Osteoblast (primary cell): ENCODE measurements around the gene IDS. TPM values are rescaled to one million over a fixed set of nuclear protein-coding genes. Genes with fewer than 3 reads are reported as not detected.
A peak's percentile ranks its signal among the peaks of the same experiment; 100 is the strongest.

Experiments used
- DNase-seq: peaks from one replicate; pipeline ENCODE4 v3.0.0; 2011; ENCODE audit warnings: low spot score, mixed read lengths; ENCODE audit not compliant: insufficient read length; ENCODE audit errors: missing footprints
- H2AFZ ChIP-seq: 2 replicates; pipeline ENCODE4 v1.6.0; 2011; ENCODE audit warnings: mild to moderate bottlenecking, low read length
- H3K27ac ChIP-seq: 2 replicates; pipeline ENCODE4 v1.5.1; 2011; ENCODE audit warnings: mild to moderate bottlenecking, low read depth, low read length, moderate library complexity
- H3K27me3 ChIP-seq: 2 replicates; pipeline ENCODE4 v1.6.0; 2012; ENCODE audit warnings: mild to moderate bottlenecking, control low read depth, inconsistent platforms, low read length, moderate library complexity; ENCODE audit not compliant: insufficient read depth
- H3K36me3 ChIP-seq: 2 replicates; pipeline ENCODE4 v1.5.1; 2011; ENCODE audit warnings: mild to moderate bottlenecking, low read length, control low read depth, moderate library complexity; ENCODE audit not compliant: insufficient read depth
- H3K4me1 ChIP-seq: 2 replicates; pipeline ENCODE4 v1.5.1; 2011; ENCODE audit warnings: mild to moderate bottlenecking, low read length, control low read depth, moderate library complexity; ENCODE audit not compliant: insufficient read depth
- H3K4me2 ChIP-seq: 2 replicates; pipeline ENCODE4 v1.6.0; 2011; ENCODE audit warnings: mild to moderate bottlenecking, low read length; ENCODE audit not compliant: insufficient read depth
- H3K4me3 ChIP-seq: fragments of 200-600 bp; sonication (generic); 3 replicates; pipeline ENCODE4 v1.5.1; 2012; ENCODE audit warnings: mild to moderate bottlenecking, low read length, inconsistent platforms; ENCODE audit not compliant: insufficient read depth
- H3K79me2 ChIP-seq: 2 replicates; pipeline ENCODE4 v1.6.0; 2012; ENCODE audit warnings: mild to moderate bottlenecking, low read length, control low read depth, inconsistent platforms; ENCODE audit not compliant: insufficient read depth
- H3K9me3 ChIP-seq: 2 replicates; pipeline ENCODE4 v1.5.1; 2011; ENCODE audit warnings: low read depth, low read length, control low read depth
- H4K20me1 ChIP-seq: 2 replicates; pipeline ENCODE4 v1.6.0; 2012; ENCODE audit warnings: mild to moderate bottlenecking, low read length, control low read depth; ENCODE audit not compliant: insufficient read depth
- total RNA-seq: library from RNA; depleted of rRNA; stranded (reverse); fragments of >200 nt; gene quantifications from 2 replicates; pipeline ENCODE4 v1.2.3, GENCODE V29; 2012
- TF ChIP-seq, protein P1 (sequence below): IDR thresholded peaks from 2 replicates; pipeline ENCODE4 v1.5.1; 2011; ENCODE audit warnings: mild to moderate bottlenecking, low read depth, low read length, moderate library complexity; ENCODE audit errors: extremely low read depth

Gene IDS
- total RNA-seq, 1 donor: 48.9 TPM

DNA sequence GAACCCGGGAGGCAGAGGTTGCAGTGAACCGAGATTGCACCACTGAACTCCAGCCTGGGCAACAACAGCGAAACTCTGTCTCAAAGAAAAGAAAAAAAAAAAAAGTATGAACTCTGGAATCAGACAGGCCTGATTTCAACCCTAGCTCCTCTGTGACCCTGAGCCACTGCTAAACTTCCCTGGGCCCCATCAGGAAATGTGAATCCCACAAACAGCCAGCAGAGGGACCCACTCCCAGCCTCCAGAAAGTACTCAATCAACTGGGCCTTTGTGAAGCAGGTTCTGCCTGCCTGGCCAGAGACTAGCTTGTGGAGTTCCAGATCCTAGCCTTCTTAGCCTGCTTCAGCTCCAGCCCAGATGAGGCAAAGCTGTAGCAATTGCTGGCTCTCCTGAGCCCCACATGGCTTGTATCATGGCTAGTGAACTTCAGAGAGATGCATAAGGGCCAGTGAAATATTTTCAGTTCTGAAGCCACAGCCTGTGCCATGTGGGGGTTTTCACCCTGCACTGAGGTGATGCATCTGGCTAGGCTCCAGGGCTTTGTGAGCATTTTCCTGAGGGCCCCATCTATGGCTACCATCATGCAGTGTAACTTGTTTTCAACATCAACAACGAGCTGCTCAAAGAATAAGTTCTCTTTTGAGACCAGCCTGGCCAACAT is 7.2 kb upstream of the IDS start:
- no peaks in the 10 kb centered on the region for H3K9me3 ChIP-seq
- H3K4me3 ChIP-seq: no peak overlapping the region
- H3K4me1 ChIP-seq: peaks cover 3% of the 10 kb centered on the region
- no peak overlapping the region for H3K4me2 ChIP-seq
- DNase-seq: peak; percentile 81
- no peaks in the 10 kb centered on the region for H3K36me3 ChIP-seq
- no peaks in the 10 kb centered on the region for H3K79me2 ChIP-seq
- TF ChIP-seq, protein P1, sequence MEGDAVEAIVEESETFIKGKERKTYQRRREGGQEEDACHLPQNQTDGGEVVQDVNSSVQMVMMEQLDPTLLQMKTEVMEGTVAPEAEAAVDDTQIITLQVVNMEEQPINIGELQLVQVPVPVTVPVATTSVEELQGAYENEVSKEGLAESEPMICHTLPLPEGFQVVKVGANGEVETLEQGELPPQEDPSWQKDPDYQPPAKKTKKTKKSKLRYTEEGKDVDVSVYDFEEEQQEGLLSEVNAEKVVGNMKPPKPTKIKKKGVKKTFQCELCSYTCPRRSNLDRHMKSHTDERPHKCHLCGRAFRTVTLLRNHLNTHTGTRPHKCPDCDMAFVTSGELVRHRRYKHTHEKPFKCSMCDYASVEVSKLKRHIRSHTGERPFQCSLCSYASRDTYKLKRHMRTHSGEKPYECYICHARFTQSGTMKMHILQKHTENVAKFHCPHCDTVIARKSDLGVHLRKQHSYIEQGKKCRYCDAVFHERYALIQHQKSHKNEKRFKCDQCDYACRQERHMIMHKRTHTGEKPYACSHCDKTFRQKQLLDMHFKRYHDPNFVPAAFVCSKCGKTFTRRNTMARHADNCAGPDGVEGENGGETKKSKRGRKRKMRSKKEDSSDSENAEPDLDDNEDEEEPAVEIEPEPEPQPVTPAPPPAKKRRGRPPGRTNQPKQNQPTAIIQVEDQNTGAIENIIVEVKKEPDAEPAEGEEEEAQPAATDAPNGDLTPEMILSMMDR: peak; percentile 71
- no peaks in the 10 kb centered on the region for H4K20me1 ChIP-seq
- peaks cover 20% of the 10 kb centered on the region for H3K27me3 ChIP-seq
- H2AFZ ChIP-seq: no peak overlapping the region
- no peak overlapping the region for H3K27ac ChIP-seq

DNA sequence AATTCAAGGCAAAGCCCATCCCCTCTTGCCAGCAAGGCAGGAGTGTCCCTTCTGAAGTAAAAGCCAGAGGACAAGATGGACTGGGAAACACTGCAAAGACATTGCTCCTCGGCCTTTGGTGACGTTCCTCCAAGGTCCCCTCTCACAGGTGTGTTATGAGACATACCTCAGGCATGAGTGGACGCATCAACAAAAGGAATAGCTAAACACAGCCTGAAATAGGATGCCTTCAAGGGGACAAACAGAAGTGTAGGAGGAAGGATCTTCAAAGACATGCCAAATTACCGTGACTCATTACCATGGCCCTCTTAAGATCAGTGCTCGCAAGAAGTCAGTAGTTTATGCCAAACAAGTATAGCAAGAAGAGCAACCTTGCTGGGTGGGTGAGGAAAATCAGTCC is 6.0 kb upstream of the IDS start:
- Histone ChIP-seq H3K9me3 (no peaks in the 10 kb centered on the region), H3K79me2 (no peaks in the 10 kb centered on the region), H3K27me3 (peaks cover 20% of the 10 kb centered on the region), H3K36me3 (no peaks in the 10 kb centered on the region), H3K4me3 (no peak overlapping the region), H3K27ac (no peak overlapping the region), H2AFZ (no peak overlapping the region), H4K20me1 (no peaks in the 10 kb centered on the region), H3K4me2 (no peak overlapping the region), H3K4me1 (peaks cover 3% of the 10 kb centered on the region)
- no peak for DNase-seq
- TF ChIP-seq, protein P1: no peak

DNA sequence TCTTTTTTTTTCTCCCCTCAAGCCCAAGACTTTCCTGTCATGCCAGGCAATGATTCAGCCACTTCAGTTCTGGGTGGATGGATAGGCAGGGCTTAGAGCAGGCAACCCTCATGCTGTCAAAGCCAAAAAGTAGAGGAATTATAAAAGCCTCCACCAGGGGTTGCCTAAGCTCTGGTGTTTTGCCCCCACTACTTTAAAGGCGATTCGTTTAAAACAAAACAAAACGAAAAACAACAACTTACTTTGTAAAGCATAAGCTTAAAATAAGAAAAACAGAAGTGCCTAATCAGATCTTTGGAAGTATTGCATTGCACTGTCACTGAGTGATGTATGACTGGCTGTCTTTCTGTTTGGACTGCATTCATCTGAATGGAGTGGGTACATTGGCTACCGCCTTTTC is 5.3 kb upstream of the IDS start:
- no peaks in the 10 kb centered on the region for H3K9me3 ChIP-seq
- peak; percentile 64 for DNase-seq
- no peaks in the 10 kb centered on the region for H4K20me1 ChIP-seq
- H3K79me2 ChIP-seq: no peaks in the 10 kb centered on the region
- H3K36me3 ChIP-seq: no peaks in the 10 kb centered on the region
- peaks cover 20% of the 10 kb centered on the region for H3K27me3 ChIP-seq
- no peak overlapping the region for H3K27ac ChIP-seq
- peaks cover 3% of the 10 kb centered on the region for H3K4me1 ChIP-seq
- H2AFZ ChIP-seq: no peak overlapping the region
- H3K4me3 ChIP-seq: no peak overlapping the region
- TF ChIP-seq, protein P1: peak; percentile 37
- no peak overlapping the region for H3K4me2 ChIP-seq

DNA sequence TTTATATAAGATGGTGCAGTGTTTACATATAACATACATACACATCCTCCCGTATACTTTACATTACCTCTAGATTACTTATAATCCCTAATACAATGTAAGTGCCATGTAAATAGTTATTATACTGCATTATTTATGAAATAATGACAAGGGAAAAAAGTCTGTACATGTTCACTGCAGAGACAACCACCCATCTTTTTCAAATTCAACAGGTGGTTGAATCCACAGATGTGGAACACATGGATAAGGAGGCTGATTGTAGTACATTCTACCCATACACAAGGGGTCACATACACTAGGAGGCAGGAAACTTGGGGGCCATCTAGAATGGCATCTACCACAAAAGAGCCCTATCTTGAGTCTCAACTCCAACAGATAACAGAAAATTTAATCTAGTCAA is 3.4 kb upstream of the IDS start:
- TF ChIP-seq, protein P1: no peak
- Histone ChIP-seq H2AFZ (no peak overlapping the region), H3K79me2 (peaks cover 10% of the 10 kb centered on the region), H3K4me1 (peaks cover 7% of the 10 kb centered on the region), H3K27me3 (peaks cover 20% of the 10 kb centered on the region), H3K9me3 (no peaks in the 10 kb centered on the region), H3K36me3 (no peaks in the 10 kb centered on the region), H3K4me3 (no peak overlapping the region), H3K4me2 (no peak overlapping the region), H3K27ac (no peak overlapping the region), H4K20me1 (no peaks in the 10 kb centered on the region)
- DNase-seq: no peak
